Tracheal epithelial cell (primary cell): Measurements from ENCODE around the gene PCDHGB5. TPM values are rescaled to one million over a fixed set of nuclear protein-coding genes. Genes with fewer than 3 reads are reported as not detected.

Source experiments
- total RNA-seq: library from RNA; depleted of rRNA; stranded (reverse); fragments of >200 nt; gene quantifications from 2 replicates; pipeline ENCODE4 v1.2.1, GENCODE V29; 2014

Gene PCDHGB5
- total RNA-seq, 1 donor from 2014 or later, result 2.6 TPM

DNA sequence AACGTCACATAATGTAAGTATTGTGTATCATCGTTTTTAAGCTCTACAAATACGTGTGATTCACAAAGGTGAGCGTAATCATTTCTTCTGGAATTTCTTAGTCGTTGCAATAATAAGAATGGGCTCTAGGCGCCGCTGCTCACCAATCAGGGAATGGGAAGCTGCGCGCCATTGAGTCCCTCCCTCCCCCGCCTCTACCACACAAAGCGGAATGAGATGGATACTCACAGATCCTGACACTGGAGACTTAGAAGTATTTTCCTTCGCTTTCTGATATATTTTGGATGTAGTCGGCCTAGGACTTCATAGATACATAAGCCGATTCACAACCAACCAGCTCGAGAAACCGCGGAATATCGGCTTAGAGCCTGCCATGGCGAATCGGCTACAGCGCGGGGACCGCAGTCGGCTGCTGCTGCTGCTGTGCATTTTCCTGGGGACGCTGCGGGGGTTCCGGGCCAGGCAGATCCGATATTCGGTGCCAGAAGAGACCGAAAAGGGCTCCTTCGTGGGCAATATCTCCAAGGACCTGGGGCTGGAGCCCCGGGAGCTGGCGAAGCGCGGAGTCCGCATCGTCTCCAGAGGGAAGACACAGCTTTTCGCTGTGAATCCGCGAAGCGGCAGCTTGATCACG, 23.2 kb downstream of the PCDHGB5 start, which contains the start of gene PCDHGA11:
TSS of gene PCDHGA11 (plus strand) at position 197 of the 634 bp plus-strand sequence. CDS start at position 374, 177 bp downstream.

GRCh38 chr5:141430332-141431113, 32.8 kb downstream of the PCDHGB5 start, which contains the start of gene PCDHGA12:
Gene PCDHGA12 (plus strand): TSS chr5:141430507. CDS start chr5:141430760, 253 bp downstream.

Other genes with a start within 250 kb of the PCDHGB5 start
- gene PCDHB6, start 247.9 kb upstream of the PCDHGB5 start, total RNA-seq, result not detected in 2 replicates
- under 0.01 TPM in 1 of 2 replicates, not detected in the other for gene PCDHB7, start 225.3 kb upstream of the PCDHGB5 start, total RNA-seq
- gene PCDHB8, start 220.2 kb upstream of the PCDHGB5 start, total RNA-seq, result under 0.01 TPM in 2 replicates
- under 0.01 TPM in 1 of 2 replicates, not detected in the other for gene PCDHB16, start 215.6 kb upstream of the PCDHGB5 start, total RNA-seq
- under 0.01 TPM in 1 of 2 replicates, not detected in the other for gene PCDHB9, start 210.8 kb upstream of the PCDHGB5 start, total RNA-seq
- gene PCDHB10, start 205.6 kb upstream of the PCDHGB5 start, total RNA-seq, result under 0.01 and 0.21 TPM in 2 replicates
- gene PCDHB11, start 198.3 kb upstream of the PCDHGB5 start, total RNA-seq, result 0.24 and 0.43 TPM in 2 replicates
- gene PCDHB12, start 189.2 kb upstream of the PCDHGB5 start, total RNA-seq, result under 0.01 TPM in 1 of 2 replicates, not detected in the other
- 0.24 TPM in 1 of 2 replicates, not detected in the other for gene PCDHB13, start 184.0 kb upstream of the PCDHGB5 start, total RNA-seq
- 0.24 and 0.43 TPM in 2 replicates for gene PCDHB14, start 174.6 kb upstream of the PCDHGB5 start, total RNA-seq
- 0.21 and 0.24 TPM in 2 replicates for gene PCDHB15, start 152.6 kb upstream of the PCDHGB5 start, total RNA-seq
- gene SLC25A2, start 93.9 kb upstream of the PCDHGB5 start, total RNA-seq, result not detected in 2 replicates
- gene TAF7, start 77.2 kb upstream of the PCDHGB5 start, total RNA-seq, result 30.1 and 32.8 TPM in 2 replicates
- under 0.01 TPM in 1 of 2 replicates, not detected in the other for gene PCDHGA1, start 67.4 kb upstream of the PCDHGB5 start, total RNA-seq
- gene PCDHGA2, start 59.2 kb upstream of the PCDHGB5 start, total RNA-seq, result 0.21 and 0.48 TPM in 2 replicates
- gene PCDHGA3, start 54.1 kb upstream of the PCDHGB5 start, total RNA-seq, result under 0.01 and 0.21 TPM in 2 replicates
- gene PCDHGB1, start 47.8 kb upstream of the PCDHGB5 start, total RNA-seq, result 0.21 and 0.24 TPM in 2 replicates
- 0.24 TPM in 1 of 2 replicates, not detected in the other for gene PCDHGA4, start 42.9 kb upstream of the PCDHGB5 start, total RNA-seq
- gene PCDHGB2, start 38.0 kb upstream of the PCDHGB5 start, total RNA-seq, result under 0.01 TPM in 1 of 2 replicates, not detected in the other
- 0.24 TPM in 1 of 2 replicates, not detected in the other for gene PCDHGA5, start 33.8 kb upstream of the PCDHGB5 start, total RNA-seq
- gene PCDHGB3, start 27.7 kb upstream of the PCDHGB5 start, total RNA-seq, result 0.24 and 0.43 TPM in 2 replicates
- under 0.01 and 0.24 TPM in 2 replicates for gene PCDHGA6, start 24.1 kb upstream of the PCDHGB5 start, total RNA-seq
- 0.21 and 0.24 TPM in 2 replicates for gene PCDHGA7, start 15.2 kb upstream of the PCDHGB5 start, total RNA-seq
- 0.64 and 5.3 TPM in 2 replicates for gene PCDHGB4, start 10.2 kb upstream of the PCDHGB5 start, total RNA-seq
- gene PCDHGA8, start 5.3 kb upstream of the PCDHGB5 start, total RNA-seq, result 0.21 and 0.48 TPM in 2 replicates
- gene PCDHGA9, start 4.8 kb downstream of the PCDHGB5 start, total RNA-seq, result 0.72 and 0.85 TPM in 2 replicates
- gene PCDHGB6, start 10.1 kb downstream of the PCDHGB5 start, total RNA-seq, result 0.48 and 0.64 TPM in 2 replicates
- gene PCDHGA10, start 15.0 kb downstream of the PCDHGB5 start, total RNA-seq, result 2.2 and 4.3 TPM in 2 replicates
- 1.1 and 3.4 TPM in 2 replicates for gene PCDHGB7, start 19.7 kb downstream of the PCDHGB5 start, total RNA-seq
- gene PCDHGA11, start 23.1 kb downstream of the PCDHGB5 start, total RNA-seq, result 2.2 and 2.6 TPM in 2 replicates
- gene PCDHGA12, start 32.6 kb downstream of the PCDHGB5 start, total RNA-seq, result 1.7 and 3.9 TPM in 2 replicates
- 20.0 and 20.2 TPM in 2 replicates for gene PCDHGC3, start 78.0 kb downstream of the PCDHGB5 start, total RNA-seq
- under 0.01 and 0.48 TPM in 2 replicates for gene PCDHGC4, start 87.1 kb downstream of the PCDHGB5 start, total RNA-seq
- 0.21 and 1.2 TPM in 2 replicates for gene PCDHGC5, start 91.1 kb downstream of the PCDHGB5 start, total RNA-seq
- 66.9 and 83.6 TPM in 2 replicates for gene DIAPH1, start 221.1 kb downstream of the PCDHGB5 start, total RNA-seq
- gene HDAC3, start 238.9 kb downstream of the PCDHGB5 start, total RNA-seq, result 60.5 and 63.4 TPM in 2 replicates
- gene RELL2, start 239.1 kb downstream of the PCDHGB5 start, total RNA-seq, result 4.3 and 12.3 TPM in 2 replicates